ENCODE results near the gene TPD52L1.

Gene TPD52L1

DNA sequence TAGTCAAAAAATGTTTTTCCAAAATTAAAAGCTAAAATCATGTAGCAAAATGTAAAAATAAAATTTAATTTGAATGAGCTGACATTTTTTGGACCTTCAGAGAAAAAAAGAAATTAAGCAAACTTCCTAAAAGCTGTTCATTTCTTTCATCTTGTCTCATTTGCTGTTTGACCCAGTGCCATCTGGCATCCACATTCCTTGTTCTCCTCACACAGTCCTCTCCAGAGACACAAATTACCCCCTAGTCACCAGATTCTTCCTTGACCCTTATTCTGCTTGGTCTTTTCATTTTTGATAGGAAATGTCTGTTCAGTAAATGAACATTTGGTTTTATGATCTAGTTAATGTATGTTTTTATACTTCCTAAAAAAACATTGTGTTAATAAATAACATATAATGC is 93.0 kb downstream of the TPD52L1 start:
- DNase-seq, result no peak

DNA sequence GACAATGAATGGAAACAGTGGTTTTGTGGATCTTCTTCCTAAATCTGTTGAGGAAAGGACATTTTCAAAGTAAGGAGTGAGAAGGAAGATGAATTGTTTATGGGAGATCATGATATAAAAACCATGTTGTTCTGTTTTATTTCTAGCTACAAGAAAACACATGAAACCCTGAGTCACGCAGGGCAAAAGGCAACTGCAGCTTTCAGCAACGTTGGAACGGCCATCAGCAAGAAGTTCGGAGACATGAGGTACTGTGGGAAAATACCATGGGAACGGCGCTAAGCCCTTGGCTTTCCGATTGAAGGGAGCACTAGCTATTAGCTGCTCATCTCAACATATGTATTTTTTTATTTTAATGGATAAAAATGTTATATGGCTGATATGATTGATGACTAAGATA is 94.6 kb downstream of the TPD52L1 start:
- no peak for DNase-seq

DNA sequence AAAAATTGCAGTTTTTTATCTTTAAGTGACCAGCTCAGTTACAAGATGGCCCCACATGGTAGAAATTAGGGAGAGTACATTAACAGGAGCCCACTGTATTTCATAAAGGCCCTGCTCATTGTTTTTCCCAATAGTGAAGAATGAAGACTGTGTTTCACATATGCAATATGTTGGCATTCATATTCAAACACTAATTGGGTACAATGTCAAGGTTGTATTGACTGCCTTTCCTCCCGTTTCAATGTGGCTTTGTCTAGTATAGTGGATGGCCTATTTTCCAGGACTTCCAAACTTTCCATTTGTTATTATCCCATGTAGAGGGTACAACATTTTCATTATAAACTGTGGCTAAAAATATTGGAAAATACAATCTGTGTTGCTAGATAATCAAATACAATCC is 96.9 kb downstream of the TPD52L1 start:
- no peak for DNase-seq

DNA sequence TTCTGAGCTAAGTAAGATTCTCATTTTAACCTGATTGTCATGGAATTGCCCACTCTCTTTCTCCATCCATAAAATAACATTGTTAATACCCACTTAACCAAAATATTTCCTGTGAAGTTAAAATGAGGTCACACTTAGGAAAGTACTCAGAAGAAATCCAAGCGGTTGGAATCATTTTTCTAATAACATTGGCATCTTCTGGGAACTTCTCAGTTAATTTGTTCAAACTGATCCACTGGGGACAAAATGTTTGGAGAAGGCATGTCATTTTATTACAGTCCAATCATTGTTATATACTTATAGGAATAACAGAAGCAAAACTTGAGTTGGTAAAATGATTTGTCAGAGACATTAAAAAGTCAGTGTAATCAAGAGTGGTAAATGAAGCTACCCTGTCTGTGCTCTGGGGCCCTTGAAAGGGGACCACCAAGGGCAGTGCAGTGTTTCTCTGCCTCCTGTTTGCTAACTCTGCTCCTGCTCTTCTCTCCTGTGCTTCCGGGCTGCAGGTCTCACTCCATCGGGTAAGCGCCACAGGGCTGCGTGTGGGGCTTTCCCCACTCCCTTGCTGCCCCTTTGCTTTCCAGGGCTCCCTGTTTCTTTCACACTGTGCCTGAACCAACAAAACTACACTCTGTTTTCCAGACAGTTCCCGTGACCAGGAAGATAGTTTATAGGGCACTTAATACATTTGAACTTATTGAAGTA is 98.1 kb downstream of the TPD52L1 start:
- no peak for DNase-seq

DNA sequence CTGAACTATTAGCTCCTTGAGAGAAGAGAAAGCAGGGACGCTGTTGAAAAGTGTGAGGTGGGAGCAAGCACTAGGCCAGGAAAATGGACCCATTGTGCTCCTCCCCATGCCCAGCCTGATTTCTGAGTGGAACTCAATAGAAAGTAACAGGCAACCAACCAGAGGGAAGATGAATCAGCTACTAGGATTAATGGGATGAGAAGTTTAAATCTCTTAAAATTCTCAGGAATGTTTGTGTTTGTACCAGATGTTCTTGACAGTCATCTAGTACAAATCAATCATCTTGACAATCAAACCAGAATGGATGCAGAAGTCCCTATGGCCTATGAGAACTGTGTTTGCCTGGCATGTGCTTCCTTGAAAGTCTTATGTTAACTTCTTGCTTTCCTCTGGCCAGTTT is 99.3 kb downstream of the TPD52L1 start:
- no peak for DNase-seq

DNA sequence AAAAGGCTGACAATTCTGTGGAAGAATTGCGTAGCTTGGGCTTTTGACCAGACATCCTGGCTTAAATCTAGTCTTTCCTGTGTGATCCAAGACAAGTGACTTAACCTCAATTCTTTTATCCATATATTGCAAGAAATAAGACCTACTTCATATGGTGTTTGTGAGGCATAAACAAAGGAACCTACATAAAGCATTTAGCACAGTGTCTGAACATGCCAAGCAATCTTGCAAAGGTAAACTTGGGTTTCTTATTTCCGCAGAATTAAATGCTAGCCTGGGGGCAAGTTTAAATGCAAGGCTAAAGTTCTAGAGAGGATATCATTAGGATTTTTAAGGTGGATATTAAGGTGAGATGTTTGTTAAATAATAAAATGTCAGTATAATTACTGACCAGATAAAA is 100.3 kb downstream of the TPD52L1 start:
- DNase-seq, result no peak

DNA sequence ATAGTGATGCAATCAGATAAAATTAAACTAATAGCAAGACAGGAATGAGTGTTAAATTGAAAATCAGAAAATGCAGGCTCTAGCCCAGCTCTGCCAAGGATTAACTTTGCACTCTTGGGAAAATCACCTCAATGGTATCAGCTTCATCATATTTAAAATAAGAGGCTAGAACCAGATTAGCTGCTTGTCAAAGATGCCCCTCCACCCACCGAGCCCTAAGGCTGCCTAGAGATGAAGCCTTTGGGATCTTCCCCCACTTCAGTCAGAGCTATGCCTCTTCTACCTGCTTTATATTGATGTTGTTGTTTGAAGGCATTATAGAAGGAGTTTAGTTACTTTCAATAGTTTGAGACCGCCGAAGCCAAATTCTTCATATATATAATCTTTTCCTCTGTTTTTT is 100.7 kb downstream of the TPD52L1 start:
- no peak for DNase-seq

DNA sequence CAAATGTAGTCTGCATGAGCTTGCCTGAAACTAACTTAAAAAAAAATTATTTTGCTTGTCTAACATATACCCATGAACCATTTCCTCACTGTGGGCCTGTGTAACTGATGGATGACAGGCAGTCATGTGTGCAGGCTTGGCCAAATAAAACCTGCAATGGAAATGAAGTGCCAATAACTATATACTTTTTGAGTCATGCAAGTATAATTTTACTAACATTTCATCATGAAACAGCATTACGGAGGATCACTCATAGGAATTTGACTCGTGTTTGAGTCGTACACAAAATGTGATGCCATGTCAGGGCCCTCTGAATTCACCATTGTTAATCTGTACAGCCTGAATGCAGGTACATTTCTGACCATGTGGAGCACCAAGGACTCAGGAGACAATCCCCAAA is 101.6 kb downstream of the TPD52L1 start:
- no peak for DNase-seq

DNA sequence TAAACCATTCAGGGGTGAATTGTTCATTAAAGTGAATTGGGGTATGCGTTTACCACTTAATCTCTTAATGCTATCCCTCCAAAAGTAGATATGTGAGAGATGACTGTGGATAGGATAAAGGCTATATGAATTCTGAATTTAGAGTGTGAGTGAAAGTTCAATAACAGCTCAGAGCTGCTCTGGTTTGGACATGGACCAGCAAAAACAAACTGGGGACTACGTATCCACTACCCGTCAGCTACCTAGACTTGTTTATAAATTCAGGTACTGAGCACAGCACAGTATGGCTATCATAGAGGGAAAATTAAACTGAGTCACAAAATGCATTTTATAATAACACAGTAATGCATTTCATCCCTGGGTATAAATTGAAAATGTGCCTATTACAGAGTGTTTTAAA is 103.8 kb downstream of the TPD52L1 start:
- no peak for DNase-seq

DNA sequence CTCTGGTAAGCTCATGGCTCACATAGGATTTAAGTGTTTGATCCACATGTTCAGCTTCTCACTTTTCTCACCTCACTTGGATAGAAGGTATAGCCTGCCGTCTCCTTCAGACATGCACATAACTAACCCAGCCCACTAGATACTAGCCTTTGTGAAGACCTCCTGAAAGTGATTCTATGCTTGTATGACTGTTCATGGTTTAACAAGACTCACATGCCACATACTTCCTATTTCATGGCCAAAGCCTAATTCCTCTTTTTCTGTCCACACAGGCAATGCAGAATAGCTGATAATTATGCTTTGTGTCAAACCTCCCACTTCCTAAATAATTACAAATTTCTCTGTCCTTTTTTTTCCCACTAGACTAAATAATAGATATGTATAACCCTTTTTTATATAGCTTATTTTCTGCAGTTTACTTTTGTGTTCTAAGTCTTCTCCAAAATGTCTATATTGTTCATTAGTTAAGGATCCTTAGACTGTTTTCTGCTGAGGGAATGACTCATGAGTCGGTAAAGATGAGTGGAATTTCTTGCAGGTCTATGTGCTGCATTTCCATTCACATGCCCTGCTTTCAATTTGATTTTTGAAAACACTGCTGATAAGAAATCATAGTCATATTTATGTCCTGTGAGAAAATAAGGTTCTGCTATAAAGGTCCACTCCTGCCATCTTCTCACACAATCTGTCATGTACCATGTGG is 105.2 kb downstream of the TPD52L1 start:
- DNase-seq, result no peak

DNA sequence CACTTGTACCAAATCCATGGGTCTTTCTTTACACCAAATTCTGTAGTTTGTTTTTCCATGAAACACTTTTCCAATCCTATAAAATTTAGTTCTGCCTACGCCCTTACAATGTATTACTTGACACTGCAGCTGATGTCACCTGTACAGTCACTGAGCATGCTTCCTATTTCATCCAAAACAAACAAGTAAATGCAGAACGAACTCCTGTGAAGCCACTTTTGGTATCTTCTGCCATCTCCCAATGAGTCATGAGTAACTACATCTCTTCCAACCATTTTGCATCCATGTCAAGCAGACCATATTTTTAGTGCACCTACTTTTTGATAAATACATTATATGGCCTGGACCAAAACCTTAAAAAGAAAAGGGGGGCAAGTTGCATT is 105.8 kb downstream of the TPD52L1 start:
- no peak for DNase-seq

DNA sequence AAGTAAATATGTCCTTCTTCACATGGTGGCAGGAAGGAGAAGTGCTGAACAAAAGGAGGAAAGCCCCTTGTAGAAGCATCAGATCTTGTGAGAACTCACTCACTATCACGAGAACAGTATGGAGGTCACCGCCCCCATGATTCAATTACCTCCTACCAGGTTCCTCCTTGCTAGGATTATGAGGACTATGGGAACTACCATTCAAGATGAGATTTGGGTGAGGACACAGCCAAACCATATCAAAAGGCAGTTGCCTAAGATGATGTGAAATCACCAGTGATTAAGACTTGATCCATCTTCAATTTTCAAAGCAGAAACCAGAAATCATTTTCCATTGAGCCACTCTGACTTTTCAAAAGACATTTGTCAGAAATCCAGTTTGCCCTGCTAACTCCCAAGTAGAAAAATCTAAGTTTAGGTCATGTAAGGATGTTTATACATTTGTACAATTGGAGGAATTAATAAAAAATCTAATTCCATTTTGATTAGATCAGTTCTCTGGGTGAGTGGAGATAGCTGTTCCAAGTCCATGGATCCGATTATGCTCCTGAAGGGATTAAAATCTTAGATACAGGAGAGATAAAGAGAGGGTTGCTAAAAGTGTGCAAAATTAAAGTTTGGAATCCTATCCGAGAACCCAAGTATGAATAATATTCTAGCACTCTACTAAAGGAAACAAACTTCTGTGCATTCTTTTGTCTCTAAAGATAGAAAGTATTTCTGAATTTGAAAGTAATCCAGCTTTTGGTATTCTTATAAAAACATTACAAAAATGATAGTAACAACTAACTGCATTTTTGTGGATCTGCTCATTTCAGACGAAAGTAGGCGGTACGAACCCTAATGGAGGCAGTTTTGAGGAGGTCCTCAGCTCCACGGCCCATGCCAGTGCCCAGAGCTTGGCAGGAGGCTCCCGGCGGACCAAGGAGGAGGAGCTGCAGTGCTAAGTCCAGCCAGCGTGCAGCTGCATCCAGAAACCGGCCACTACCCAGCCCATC is 108.7 kb downstream of the TPD52L1 start:
- no peak for DNase-seq

DNA sequence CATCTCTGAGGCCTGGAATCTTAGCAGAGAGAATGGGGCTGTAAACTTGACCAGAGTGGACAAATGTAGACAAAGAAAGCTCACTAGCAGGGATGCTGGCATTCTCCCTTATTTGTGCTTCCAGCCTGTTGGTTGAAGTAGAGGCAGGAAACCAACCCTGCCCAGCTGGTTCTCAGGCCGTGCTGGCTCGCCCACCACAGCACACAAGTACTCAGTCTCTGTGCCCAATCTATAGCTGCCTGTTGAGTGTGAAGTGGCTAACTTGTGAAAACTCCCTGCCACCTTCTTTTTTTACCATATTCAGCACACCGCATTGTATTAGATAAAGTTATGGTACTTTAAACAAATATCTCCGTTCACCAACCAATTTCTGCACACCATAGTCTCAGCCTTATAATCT is 110.9 kb downstream of the TPD52L1 start:
- DNase-seq, result no peak

DNA sequence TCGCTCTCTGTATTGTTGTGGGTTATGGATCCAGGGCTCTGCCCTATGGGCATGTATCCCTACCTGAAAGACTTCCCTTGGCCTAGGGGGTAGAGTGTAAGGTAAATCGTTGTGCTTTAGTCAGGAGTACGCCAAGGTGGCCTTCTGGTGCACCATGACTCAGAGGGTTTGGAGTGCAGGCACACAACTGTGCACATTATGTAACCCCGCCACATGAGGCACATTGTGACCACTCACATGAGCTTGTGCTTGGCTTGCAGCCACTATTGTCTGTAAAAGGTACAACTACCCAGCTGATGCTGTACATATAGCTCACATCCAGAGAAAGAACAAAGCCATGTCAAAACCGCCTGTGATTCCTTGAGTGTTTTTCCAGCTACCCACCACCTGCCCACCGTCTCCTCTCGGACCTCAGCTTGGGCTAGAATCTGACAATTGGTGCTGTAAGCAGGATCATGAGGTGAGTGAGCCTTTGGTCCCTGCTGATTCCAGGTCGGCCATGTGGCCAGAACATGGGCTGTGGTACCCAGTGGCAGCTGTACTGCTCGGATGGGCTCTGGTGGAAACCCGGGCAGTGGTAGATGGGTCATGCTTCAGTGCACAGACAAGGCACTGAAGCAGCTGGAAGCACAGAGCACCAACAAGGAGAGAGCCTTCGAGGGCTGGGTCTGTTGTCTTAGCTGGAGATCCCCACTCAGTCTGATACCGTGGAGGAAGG is 114.4 kb downstream of the TPD52L1 start:
- DNase-seq, result no peak

DNA sequence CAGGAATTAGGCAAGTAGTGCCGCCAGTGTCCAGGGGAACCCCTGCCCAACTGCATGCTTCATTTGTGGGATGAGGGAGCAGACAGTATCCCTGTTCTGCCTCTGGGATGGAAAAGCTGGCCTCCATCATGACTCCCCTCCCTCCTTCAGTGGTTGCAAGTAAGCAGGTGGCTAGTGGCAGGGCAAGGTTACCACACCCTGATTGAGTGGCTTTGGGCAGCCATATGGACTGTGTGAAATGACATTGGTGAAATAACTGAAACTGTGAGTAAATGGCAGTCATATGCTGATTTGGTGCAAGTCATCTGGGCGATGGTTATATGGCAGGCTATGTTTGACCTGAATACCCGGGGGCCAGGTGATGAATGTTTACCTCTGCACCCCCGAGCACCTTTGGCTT is 115.2 kb downstream of the TPD52L1 start:
- no peak for DNase-seq

DNA sequence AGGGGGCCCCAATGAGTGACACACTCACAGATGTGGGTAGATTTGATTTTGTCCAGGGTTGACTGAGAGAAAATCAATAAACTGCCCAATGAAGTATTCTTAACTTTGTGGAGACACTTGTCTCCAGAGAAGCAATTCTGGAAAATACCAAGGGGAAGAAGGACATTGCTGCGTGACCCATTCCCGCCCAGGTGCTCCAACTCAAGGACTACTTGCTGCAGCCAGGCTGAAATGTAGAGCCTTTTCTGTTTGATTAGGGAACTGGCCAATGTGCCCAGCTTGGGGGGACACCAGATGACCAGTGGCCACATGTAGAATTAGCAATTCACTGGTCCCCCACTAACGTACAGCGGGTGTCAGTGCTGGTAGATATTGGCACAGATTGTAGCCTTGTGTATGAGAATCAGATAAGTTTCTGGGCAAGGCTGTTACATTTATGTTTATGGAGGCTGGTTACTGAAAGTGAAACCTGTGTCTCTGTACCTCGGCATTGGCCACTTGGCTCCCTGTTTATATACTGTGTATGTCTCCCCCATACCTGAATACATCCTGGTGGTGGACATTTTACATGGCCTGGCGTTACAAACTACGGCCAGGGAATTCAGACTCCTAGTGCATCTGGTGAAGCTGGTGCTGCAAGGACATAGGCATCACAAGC is 115.9 kb downstream of the TPD52L1 start:
- DNase-seq, result no peak

DNA sequence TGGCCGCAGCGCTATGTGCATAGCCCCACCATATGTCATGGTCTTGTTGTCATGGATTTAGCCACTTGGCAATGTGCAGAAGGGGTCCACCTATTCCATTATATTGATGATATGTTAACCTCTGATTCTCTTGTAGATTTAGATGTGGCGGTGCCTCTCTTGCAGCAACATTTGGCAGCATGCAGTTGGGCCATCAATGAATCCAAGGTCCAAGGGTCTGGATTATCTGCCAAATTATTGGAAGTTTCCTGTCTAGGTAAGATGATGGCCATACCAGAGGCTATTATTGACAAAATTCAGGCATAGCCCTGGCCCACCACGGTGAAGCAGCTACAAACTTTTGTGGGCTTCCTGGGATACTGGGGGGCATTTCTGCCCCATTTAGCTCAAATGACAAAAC is 116.8 kb downstream of the TPD52L1 start:
- DNase-seq, result no peak

DNA sequence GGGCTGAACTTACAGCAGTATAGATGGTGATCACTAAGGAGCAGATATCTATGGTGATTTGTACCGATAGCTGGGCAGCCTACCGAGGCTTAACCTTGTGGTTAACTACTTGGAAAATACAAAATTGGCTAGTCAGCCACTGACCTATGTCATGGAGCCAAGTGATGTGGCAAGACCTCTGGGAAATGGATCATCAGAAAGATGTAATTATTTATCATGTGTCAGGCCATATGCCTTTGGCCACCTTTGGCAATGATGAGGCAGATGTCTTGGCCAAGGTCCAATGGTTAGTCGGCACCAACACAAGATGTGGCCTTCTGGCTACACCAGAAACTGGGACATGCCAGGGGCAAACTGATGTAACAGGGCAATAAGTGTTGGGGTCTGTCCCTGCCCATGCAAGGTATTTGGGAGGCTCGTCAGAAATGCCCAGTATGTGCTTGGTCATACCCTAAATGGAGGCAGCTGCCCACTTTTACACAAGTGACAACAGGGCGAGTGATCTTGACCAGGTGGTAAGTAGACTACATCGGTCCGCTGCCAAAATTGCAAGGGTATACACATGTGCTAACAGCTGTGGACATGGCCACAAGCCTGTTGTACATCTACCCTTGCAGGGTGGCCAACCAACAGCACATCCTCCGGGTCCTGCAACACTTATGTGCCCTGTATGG is 118.0 kb downstream of the TPD52L1 start:
- no peak for DNase-seq

DNA sequence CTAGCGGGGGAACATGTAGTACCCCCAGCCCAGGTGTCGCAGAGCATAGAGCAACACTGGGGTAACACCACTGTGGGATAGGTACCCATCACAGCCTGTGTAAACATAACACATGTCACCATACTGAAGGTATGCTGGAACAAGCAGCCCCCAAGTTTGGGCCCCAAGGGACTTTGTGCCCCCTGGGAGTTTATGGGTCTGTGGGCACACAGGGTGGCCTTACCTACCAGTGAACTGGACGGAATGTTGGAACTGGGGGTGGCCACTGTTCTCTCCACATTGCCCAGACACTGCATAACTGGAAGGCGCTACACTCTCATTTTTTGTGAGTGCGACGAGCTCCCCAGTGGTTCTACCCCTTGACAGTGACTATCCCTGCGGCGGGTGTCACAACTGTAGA is 119.7 kb downstream of the TPD52L1 start:
- DNase-seq, result no peak

DNA sequence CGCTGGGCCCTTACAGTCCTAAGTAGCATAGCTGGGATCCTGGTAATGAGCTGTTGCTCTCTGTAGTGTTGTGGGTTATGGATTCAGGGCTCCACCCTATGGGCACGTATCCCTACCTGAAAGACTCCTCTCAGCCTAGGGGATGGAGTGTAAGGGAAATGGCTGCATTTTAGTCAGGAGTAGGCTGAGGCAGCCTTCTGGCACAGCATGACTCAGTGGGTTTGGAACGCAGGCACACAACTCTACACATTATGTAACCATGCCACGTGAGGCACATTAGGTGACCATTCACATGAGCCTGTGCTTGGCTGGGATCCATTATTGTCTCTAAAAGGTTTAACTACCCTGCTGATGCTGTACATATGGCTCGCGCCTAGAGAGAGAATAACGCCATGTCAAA is 120.4 kb downstream of the TPD52L1 start:
- DNase-seq, result no peak

DNA sequence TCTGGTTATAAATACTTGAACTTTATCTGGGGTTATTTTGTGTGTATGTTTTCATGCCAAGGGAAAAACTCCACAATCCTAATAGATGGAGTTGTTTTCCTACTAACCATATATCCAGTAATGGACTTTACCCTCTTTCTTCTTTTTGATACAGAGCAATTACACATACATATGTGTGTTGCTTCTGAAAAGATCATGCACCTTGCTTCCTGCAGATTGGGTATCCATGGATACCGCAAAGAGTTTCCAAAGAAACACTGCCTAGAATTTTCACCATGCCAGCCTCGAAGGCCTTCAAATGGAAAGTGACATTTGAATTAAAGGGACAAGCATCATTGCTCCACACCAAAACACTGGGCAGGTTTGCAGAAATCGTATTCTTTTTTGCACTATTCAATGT is 121.4 kb downstream of the TPD52L1 start:
- DNase-seq, result no peak

DNA sequence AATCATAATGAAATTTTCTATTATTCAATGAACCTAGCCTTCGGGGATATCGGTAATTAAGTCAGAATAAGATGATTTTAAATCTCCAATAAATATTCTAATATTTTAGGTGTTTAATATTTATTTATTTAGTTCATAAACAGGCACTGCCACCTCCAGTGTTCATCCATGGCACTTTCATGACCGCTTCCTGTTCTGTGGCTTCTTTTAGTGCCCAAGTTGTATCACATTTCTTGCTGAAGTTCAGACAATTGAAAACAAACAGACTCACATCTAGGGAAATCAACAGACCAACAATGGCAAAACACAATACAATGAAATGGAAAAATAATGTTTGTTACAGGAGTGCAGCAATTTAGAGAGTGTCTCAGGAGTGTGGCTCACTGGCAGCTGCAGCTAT is 122.2 kb downstream of the TPD52L1 start:
- no peak for DNase-seq

Measured in left hindlimb (tissue), 1 donor.